GM21423 (cell line): Measurements from ENCODE around the gene ABI3BP.
"Not testable (repeated sequence)": the region's sequence is repeated elsewhere in the genome, so short reads cannot be mapped to it uniquely, and the experiment has no call there.

Experiments
- ATAC-seq: cut with Tn5 transposase; IDR thresholded peaks from one replicate; pipeline ENCODE4 v1.9.1; 2021; ENCODE audit warnings: mild to moderate bottlenecking, moderate library complexity; ENCODE audit not compliant: unreplicated experiment

ABI3BP gene

GRCh38 chr3:100993309-100993708 is at the start of gene ABI3BP:
ABI3BP (minus strand) TSS chr3:100993421; CDS start chr3:100993384, 37 bp downstream.
- no peak for ATAC-seq

GRCh38 chr3:101039285-101039684 is 46.1 kb upstream of the ABI3BP start:
- ATAC-seq: no peak

- no peak for ATAC-seq
These were observed 45.7 kb upstream of the ABI3BP start for GRCh38 chr3:101038880-101039279.

GRCh38 chr3:101038393-101038792 is 45.2 kb upstream of the ABI3BP start:
- no peak for ATAC-seq

- ATAC-seq: no peak
These were observed 44.4 kb upstream of the ABI3BP start for GRCh38 chr3:101037613-101038012.

GRCh38 chr3:101036676-101037075 is 43.5 kb upstream of the ABI3BP start:
- ATAC-seq: no peak

- no peak for ATAC-seq
These were observed 43.0 kb upstream of the ABI3BP start for GRCh38 chr3:101036213-101036618.

GRCh38 chr3:101027286-101027685 is 34.1 kb upstream of the ABI3BP start:
- no peak for ATAC-seq

GRCh38 chr3:101026881-101027280 is 33.7 kb upstream of the ABI3BP start:
- ATAC-seq: no peak

- ATAC-seq: no peak
These were observed 33.0 kb upstream of the ABI3BP start for GRCh38 chr3:101026244-101026643.

GRCh38 chr3:101020351-101021015 is 27.3 kb upstream of the ABI3BP start:
- no peak for ATAC-seq

- ATAC-seq: no peak
These were observed 23.8 kb upstream of the ABI3BP start for GRCh38 chr3:101017017-101017416.

GRCh38 chr3:101012312-101012711 is 19.1 kb upstream of the ABI3BP start:
- not testable (repeated sequence) for ATAC-seq

GRCh38 chr3:101011136-101011535 is 17.9 kb upstream of the ABI3BP start:
- ATAC-seq: no peak

- ATAC-seq: no peak
These were observed 17.1 kb upstream of the ABI3BP start for GRCh38 chr3:101010296-101010695.

- no peak for ATAC-seq
These were observed 16.2 kb upstream of the ABI3BP start for GRCh38 chr3:101009386-101009785.

- ATAC-seq: no peak
These were observed 5.9 kb upstream of the ABI3BP start for GRCh38 chr3:100999160-100999559.

- no peak for ATAC-seq
These were observed 1.6 kb upstream of the ABI3BP start for GRCh38 chr3:100994809-100995208.

GRCh38 chr3:100994187-100994586 is 966 bp upstream of the ABI3BP start:
- ATAC-seq: no peak

- ATAC-seq: no peak
These were observed 799 bp downstream of the ABI3BP start for GRCh38 chr3:100992231-100993012.

- ATAC-seq: no peak
These were observed 5.1 kb downstream of the ABI3BP start for GRCh38 chr3:100988080-100988479.

GRCh38 chr3:100984308-100984707 is 8.9 kb downstream of the ABI3BP start:
- no peak for ATAC-seq
